ENCODE data around the gene NOTCH2. TPM values are rescaled to one million over a fixed set of nuclear protein-coding genes. Genes with fewer than 3 reads are reported as not detected.

Gene NOTCH2
- total and polyA plus RNA-seq, 2 experiments from 2014 or later, result 8.5 to 56.6 TPM

DNA sequence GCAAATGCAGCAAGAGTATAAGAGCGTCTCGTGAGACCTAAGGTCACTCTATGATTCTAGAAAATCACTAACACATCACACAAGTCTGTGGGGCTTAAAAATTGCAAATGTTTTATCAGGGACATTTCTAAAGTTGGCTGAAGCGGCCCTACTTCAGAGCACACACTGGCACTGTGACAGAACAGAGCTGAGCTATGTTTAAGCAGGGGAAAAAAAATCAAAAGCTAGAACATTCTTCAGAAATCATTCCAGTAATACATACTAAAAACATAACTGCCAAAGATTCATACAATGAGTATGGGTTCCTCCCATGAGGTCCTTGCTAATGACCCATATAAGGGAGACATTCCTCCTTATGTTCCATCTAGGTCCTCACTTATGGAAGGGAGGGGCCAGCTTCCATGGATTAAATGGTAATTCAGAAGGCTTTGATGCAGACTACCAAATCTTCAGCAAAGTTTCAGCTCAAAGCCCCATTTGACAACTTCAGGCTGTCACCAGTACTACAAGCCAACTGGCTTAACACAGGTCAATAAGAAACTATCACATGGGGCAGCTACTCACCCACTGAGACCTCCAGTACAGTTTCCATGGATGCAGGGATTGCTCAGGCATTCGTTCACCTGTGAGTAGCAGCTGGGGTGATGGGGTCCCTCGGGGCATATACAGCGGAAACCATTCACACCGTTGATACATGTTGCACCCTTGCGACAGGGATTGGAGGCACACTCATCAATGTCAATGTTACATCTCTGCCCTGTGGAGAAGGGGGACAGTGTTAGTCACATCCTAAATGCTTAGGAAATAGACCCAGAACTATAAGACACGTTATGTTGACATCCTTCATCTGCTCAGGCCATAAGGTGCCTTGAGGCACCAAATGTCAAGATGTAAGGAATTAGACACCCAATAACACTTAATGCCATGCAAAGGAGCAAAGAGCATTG lies 114.7 kb downstream of the NOTCH2 start:
- Histone ChIP-seq H3K27ac (ENCODE audit: low read depth) (no peak overlapping the region), H4K20me1 (replicated peaks; ENCODE audit: insufficient read depth) (no peaks in the 10 kb centered on the region; the same call in 1 of the 2 replicates), H3F3A (replicated peaks; ENCODE audit: low read depth) (no peaks in the 10 kb centered on the region), H3K27me3 (ENCODE audit: insufficient read depth) (no peaks in the 10 kb centered on the region), H3K4me2 (no peak overlapping the region), H3K79me2 (replicated peaks; ENCODE audit: insufficient read depth) (no peaks in the 10 kb centered on the region), H3K4me1 (ENCODE audit: insufficient read depth) (peaks cover 8% of the 10 kb centered on the region; the same call in 1 of the 2 replicates), H2AFZ (no peak overlapping the region), H3K9me2 (ENCODE audit: insufficient read depth) (no peaks in the 10 kb centered on the region), H3K4me3 (no peak overlapping the region), H3K36me3 (ENCODE audit: insufficient read depth) (0 out of 2 replicates have a peak, but pooled peaks cover 4% of the 10 kb centered on the region)
- Mint-ChIP-seq H3K4me1 (no peaks in the 10 kb centered on the region; the same call in 2 of the 3 replicates), H3K9me3 (no peaks in the 10 kb centered on the region), H3K36me3 (ENCODE audit: low read depth) (peaks cover 3% of the 10 kb centered on the region; the same call in 1 of the 3 replicates), H3K27me3 (ENCODE audit: insufficient read depth, low read depth, poor library complexity) (no peaks in the 10 kb centered on the region), H3K27ac (no peak overlapping the region), H3K4me3 (no peak overlapping the region)
- TF ChIP-seq, protein P1, sequence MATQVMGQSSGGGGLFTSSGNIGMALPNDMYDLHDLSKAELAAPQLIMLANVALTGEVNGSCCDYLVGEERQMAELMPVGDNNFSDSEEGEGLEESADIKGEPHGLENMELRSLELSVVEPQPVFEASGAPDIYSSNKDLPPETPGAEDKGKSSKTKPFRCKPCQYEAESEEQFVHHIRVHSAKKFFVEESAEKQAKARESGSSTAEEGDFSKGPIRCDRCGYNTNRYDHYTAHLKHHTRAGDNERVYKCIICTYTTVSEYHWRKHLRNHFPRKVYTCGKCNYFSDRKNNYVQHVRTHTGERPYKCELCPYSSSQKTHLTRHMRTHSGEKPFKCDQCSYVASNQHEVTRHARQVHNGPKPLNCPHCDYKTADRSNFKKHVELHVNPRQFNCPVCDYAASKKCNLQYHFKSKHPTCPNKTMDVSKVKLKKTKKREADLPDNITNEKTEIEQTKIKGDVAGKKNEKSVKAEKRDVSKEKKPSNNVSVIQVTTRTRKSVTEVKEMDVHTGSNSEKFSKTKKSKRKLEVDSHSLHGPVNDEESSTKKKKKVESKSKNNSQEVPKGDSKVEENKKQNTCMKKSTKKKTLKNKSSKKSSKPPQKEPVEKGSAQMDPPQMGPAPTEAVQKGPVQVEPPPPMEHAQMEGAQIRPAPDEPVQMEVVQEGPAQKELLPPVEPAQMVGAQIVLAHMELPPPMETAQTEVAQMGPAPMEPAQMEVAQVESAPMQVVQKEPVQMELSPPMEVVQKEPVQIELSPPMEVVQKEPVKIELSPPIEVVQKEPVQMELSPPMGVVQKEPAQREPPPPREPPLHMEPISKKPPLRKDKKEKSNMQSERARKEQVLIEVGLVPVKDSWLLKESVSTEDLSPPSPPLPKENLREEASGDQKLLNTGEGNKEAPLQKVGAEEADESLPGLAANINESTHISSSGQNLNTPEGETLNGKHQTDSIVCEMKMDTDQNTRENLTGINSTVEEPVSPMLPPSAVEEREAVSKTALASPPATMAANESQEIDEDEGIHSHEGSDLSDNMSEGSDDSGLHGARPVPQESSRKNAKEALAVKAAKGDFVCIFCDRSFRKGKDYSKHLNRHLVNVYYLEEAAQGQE (IDR thresholded peaks at IDR 0.05; ENCODE audit: unreplicated experiment), result no peak
- TF ChIP-seq JUNB (IDR thresholded peaks at IDR 0.05; ENCODE audit: unreplicated experiment) (no peak), EZH2phosphoT487 (IDR thresholded peaks at IDR 0.05; ENCODE audit: unreplicated experiment) (no peak), EZH2 (IDR thresholded peaks at IDR 0.05; ENCODE audit: low read depth, unreplicated experiment) (no peak), STAT1 (IDR thresholded peaks at IDR 0.05; ENCODE audit: unreplicated experiment) (no peak), CREB1 (CRISPR knock-in tag; IDR thresholded peaks at IDR 0.05; ENCODE audit: low read depth) (no peak), POLR2AphosphoS5 (IDR thresholded peaks at IDR 0.05; ENCODE audit: low read depth) (no peak), ZNF331 (CRISPR knock-in tag; IDR thresholded peaks at IDR 0.05; ENCODE audit: low read depth) (no peak), ZNF114 (CRISPR knock-in tag; IDR thresholded peaks at IDR 0.05) (no peak), NANOG (IDR thresholded peaks at IDR 0.05; ENCODE audit: borderline replicate concordance) (no peak)
- TF ChIP-seq, protein P2, sequence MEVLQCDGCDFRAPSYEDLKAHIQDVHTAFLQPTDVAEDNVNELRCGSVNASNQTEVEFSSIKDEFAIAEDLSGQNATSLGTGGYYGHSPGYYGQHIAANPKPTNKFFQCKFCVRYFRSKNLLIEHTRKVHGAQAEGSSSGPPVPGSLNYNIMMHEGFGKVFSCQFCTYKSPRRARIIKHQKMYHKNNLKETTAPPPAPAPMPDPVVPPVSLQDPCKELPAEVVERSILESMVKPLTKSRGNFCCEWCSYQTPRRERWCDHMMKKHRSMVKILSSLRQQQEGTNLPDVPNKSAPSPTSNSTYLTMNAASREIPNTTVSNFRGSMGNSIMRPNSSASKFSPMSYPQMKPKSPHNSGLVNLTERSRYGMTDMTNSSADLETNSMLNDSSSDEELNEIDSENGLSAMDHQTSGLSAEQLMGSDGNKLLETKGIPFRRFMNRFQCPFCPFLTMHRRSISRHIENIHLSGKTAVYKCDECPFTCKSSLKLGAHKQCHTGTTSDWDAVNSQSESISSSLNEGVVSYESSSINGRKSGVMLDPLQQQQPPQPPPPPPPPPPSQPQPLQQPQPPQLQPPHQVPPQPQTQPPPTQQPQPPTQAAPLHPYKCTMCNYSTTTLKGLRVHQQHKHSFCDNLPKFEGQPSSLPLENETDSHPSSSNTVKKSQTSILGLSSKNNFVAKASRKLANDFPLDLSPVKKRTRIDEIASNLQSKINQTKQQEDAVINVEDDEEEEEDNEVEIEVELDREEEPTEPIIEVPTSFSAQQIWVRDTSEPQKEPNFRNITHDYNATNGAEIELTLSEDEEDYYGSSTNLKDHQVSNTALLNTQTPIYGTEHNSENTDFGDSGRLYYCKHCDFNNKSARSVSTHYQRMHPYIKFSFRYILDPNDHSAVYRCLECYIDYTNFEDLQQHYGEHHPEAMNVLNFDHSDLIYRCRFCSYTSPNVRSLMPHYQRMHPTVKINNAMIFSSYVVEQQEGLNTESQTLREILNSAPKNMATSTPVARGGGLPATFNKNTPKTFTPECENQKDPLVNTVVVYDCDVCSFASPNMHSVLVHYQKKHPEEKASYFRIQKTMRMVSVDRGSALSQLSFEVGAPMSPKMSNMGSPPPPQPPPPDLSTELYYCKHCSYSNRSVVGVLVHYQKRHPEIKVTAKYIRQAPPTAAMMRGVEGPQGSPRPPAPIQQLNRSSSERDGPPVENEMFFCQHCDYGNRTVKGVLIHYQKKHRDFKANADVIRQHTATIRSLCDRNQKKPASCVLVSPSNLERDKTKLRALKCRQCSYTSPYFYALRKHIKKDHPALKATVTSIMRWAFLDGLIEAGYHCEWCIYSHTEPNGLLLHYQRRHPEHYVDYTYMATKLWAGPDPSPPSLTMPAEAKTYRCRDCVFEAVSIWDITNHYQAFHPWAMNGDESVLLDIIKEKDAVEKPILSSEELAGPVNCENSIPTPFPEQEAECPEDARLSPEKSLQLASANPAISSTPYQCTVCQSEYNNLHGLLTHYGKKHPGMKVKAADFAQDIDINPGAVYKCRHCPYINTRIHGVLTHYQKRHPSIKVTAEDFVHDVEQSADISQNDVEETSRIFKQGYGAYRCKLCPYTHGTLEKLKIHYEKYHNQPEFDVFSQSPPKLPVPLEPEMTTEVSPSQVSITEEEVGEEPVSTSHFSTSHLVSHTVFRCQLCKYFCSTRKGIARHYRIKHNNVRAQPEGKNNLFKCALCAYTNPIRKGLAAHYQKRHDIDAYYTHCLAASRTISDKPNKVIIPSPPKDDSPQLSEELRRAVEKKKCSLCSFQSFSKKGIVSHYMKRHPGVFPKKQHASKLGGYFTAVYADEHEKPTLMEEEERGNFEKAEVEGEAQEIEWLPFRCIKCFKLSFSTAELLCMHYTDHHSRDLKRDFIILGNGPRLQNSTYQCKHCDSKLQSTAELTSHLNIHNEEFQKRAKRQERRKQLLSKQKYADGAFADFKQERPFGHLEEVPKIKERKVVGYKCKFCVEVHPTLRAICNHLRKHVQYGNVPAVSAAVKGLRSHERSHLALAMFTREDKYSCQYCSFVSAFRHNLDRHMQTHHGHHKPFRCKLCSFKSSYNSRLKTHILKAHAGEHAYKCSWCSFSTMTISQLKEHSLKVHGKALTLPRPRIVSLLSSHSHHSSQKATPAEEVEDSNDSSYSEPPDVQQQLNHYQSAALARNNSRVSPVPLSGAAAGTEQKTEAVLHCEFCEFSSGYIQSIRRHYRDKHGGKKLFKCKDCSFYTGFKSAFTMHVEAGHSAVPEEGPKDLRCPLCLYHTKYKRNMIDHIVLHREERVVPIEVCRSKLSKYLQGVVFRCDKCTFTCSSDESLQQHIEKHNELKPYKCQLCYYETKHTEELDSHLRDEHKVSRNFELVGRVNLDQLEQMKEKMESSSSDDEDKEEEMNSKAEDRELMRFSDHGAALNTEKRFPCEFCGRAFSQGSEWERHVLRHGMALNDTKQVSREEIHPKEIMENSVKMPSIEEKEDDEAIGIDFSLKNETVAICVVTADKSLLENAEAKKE (CRISPR knock-in tag; IDR thresholded peaks at IDR 0.05), result no peak
- TF ChIP-seq, protein P3, sequence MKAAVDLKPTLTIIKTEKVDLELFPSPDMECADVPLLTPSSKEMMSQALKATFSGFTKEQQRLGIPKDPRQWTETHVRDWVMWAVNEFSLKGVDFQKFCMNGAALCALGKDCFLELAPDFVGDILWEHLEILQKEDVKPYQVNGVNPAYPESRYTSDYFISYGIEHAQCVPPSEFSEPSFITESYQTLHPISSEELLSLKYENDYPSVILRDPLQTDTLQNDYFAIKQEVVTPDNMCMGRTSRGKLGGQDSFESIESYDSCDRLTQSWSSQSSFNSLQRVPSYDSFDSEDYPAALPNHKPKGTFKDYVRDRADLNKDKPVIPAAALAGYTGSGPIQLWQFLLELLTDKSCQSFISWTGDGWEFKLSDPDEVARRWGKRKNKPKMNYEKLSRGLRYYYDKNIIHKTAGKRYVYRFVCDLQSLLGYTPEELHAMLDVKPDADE (IDR thresholded peaks at IDR 0.05), result no peak
- TF ChIP-seq, protein P4, sequence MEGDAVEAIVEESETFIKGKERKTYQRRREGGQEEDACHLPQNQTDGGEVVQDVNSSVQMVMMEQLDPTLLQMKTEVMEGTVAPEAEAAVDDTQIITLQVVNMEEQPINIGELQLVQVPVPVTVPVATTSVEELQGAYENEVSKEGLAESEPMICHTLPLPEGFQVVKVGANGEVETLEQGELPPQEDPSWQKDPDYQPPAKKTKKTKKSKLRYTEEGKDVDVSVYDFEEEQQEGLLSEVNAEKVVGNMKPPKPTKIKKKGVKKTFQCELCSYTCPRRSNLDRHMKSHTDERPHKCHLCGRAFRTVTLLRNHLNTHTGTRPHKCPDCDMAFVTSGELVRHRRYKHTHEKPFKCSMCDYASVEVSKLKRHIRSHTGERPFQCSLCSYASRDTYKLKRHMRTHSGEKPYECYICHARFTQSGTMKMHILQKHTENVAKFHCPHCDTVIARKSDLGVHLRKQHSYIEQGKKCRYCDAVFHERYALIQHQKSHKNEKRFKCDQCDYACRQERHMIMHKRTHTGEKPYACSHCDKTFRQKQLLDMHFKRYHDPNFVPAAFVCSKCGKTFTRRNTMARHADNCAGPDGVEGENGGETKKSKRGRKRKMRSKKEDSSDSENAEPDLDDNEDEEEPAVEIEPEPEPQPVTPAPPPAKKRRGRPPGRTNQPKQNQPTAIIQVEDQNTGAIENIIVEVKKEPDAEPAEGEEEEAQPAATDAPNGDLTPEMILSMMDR (conservative IDR thresholded peaks at IDR 0.05; ENCODE audit: low read depth in 2 of 2), result no peak
- ATAC-seq (peak; percentile 32; the same call in 1 of the 3 replicates), DNase-seq (ENCODE audit: low spot score) (peak; percentile 29)

Data from GM23338 (cell line).